A204.1 (cell line): ENCODE data around the gene USP36.
"Not testable (repeated sequence)": the region's sequence is repeated elsewhere in the genome, so short reads cannot be mapped to it uniquely, and the experiment has no call there.

Experiments
- FAIRE-seq: peaks from 2 replicates; lab custom pipeline; 2012; peaks lifted over from hg19 to GRCh38; lab: Jason Lieb, UNC

The USP36 gene

DNA sequence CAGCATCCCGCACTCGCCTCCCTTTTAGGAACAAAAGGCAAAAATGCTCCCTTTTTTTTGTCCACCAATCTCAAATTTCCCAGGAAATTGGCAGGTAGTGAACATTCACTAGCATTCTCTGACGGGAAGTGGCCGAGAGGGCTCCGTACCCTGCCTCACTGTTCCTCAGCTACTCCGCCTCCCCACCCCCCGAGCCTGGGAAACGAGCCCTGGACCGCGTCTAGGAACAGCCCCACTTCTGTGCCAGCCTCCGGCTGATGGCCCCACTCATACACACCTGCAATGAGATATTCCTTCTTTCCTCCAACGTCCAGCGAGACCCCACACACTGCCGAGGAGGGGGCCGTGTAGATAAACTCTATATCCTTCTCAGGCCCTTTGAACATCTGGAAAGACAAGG, 30.0 kb upstream of the USP36 start:
- no peak for FAIRE-seq

GRCh38 chr17:78868391-78868790, 27.8 kb upstream of the USP36 start:
- FAIRE-seq: no peak

- not testable (repeated sequence) for FAIRE-seq
These were observed 26.4 kb upstream of the USP36 start for GRCh38 chr17:78867046-78867445.

- FAIRE-seq: peak; percentile 51
These were observed 25.2 kb upstream of the USP36 start for GRCh38 chr17:78865682-78866390.

DNA sequence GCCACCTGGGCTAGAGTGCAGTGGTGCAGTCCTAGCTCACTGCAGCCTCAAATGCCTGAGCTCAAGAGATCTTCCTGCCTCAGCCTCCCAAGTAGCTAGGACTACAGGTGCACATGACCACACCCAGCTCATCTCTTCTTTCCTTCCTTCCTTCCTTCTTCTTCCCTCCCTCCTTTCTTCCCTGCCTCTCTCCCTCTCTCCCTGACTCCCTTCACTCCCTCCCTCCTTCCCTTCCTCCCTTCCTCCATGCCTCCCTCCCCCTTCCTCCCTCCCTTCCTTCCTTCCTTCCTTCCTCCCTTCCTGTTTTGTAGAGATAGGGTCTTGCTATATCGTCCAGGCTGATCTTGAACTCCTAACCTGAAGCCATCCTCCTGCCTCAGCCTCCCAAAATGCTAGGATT, 23.5 kb upstream of the USP36 start:
- FAIRE-seq: no peak

- no peak for FAIRE-seq
These were observed 21.7 kb upstream of the USP36 start for GRCh38 chr17:78862073-78863023.

DNA sequence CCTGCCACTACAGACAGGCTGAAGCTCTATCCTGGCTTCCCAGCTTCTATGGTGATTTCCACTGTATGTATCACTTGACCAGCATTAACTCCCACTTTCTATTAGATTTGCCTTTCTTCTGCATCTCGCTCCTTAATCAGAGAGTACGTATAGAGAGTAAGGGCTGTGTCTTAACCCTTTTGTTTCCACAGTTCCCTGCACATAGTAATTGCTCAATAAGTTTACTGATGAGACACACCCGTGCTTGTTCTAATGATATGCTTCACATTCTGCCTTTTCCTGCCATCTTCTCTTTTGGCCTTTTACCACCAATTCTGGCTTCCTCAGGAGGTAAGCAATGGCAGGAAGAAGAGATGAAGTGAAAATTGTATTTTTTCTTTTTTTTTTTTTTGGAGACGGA, 20.6 kb upstream of the USP36 start:
- FAIRE-seq: no peak

- no peak for FAIRE-seq
These were observed 18.4 kb upstream of the USP36 start for GRCh38 chr17:78859051-78859450.

DNA sequence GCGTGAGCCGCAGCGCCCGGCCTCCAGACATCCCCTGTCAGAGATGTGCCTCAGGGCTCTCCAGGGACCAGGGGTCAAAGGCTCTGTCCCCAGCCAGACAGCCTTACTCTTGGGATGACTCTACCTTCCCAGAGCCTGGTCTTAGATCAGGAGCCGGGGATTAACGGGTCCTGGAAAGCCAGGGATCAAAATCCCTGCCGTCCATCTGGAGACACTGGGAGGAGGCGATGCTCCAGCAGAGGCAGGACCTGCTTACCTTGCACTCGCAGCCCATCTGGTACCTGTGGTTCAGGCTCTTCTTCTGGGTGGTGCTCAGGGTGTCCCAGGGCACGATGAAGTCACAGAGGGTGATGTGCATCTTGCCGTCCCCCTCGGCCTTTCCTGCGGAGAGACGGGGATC, 16.7 kb upstream of the USP36 start:
- FAIRE-seq: no peak

DNA sequence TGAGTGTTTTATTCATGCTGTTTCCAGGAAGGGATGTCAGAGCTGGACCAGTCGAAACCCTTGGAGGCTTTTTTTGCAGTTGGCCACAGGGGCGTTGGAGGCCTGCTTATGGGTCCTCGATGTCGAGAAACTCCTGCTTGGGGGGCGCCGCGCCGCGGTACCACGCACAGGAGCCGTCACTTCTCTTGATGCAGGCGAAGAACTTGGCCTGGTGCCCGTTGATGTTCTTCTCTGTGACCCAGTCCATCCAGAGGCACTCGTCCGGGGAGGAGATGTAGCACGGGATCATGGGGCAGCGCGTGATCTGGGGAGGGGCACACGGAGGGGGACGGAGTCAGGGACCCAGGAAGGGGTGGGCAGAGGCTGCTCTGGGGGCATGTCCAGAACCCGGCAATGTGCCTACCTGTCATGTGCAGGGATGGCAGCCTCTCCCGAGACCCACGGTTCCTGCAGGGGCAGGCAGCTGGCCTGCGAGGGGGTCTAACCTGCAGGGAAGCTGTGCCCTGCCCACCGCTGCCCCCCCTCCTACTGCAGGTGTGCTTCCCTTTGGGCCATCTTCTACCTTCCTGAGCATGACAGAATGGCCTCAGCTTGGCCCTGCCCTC, 15.0 kb upstream of the USP36 start:
- no peak for FAIRE-seq

DNA sequence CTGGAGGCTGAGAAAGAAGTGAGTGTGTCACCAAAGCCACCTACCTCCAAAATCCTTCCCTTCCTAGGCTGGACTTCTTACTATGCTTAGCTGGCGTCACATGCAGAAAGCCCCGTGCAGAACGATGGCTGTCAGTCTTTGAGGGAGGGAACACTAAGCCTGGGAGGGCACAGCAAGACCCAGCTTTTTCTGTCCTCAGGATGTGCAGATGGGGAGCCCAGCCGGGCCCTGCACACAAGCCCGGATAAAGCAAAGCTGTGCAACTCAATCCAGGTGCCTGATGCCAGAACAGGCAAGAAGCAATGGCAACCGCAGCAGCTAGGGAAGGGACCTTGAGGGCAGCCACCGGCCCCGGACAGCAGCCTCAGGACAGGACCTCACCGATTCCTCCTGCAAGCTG, 13.9 kb upstream of the USP36 start:
- FAIRE-seq: no peak

DNA sequence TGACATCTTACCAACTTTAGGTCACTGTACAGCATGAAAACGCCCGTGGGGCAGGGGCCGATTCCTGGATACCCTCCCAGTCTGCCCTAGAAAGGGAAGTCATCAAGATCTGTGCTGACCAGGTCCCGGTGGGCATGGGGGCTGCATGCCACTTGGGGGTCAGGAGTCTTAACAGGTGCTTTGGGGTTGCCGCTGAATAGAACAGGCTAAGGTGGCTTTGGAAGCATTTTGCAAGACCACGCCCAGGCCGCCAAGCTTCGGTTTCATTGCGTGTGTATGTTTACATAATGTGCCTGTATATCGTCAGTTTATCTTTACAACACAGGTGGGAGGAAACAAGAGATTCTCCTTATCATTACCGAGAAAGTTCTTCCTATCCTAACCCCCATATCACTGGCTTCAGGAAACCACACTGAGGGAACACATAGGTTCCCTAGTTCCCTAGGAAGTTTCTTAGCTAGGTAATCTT, 13.3 kb upstream of the USP36 start:
- no peak for FAIRE-seq

DNA sequence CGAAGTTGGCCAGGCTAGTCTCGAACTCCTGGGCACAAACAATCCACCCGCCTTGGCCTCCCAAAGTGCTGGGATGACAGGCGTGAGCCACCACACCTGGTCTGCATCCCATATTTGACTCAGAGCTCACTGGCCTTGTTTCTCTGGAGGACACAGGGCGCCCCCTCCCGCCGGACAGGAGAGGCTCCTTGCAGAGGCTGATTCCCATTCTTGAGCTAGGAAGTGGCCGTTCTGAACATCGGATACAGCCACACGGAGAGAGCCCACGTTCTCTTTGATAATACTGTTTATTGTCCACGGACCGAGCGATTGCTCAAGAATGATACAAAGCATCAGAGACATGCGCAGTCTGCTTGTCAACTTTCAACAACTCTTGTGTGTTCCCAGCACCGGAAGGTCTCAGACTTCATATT, 12.1 kb upstream of the USP36 start:
- no peak for FAIRE-seq

- FAIRE-seq: no peak
These were observed 8.4 kb upstream of the USP36 start for GRCh38 chr17:78849026-78849425.

DNA sequence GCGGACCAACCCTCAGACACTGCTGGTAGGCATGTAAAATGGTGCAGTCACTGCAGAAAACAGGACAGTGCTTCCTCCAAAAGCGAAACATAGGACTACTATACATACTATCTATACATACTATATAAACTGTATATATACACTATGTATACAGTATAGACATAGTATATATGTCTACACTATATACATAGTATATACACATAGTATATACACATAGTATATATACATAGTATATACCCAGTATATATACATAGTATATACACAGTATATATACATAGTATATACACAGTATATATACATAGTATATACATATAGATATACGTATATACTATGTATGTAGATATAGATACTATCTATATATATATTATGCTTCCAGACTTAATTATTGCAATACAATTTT, 6.4 kb upstream of the USP36 start:
- FAIRE-seq: peak; percentile 81

DNA sequence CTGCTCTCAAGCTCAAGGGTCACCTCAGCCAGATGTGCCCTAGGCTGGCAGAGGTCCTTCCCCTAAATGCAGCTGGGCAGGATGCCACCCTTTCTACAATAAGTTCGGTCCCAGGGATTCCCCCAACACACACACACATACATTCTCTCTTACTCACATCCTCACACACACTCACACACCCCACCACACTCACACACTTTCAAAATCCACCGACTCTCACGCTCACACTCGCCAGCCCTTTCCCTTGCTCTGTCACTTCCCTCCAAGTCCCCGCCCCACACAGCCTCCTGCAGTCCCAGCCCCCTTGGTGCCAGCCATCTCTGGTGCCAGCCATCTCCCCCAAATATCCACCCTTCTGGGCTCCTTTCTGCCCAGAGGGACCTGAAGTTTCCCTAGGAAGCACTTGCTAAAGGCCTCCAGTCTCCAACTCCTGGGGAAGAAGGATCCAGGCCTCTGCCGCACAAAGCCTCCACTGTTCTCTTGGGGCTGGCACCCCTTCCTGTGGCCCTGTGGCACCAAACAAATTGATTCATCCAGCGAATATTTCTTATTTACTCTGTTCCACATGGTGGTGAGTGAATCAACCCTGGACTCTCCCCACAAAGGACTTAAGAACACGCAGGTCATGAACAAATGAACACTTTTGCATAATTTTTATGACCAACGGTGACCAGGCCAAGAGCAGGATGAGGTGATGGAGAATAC, 3.8 kb upstream of the USP36 start:
- no peak for FAIRE-seq

- no peak for FAIRE-seq
These were observed 2.4 kb upstream of the USP36 start for GRCh38 chr17:78842881-78843565.

- FAIRE-seq: no peak
These were observed 159 bp downstream of the USP36 start for GRCh38 chr17:78840530-78840779.

GRCh38 chr17:78839762-78840529, 668 bp downstream of the USP36 start:
- no peak for FAIRE-seq

- no peak for FAIRE-seq
These were observed 1.3 kb downstream of the USP36 start for GRCh38 chr17:78839235-78839761.

- FAIRE-seq: no peak
These were observed 2.0 kb downstream of the USP36 start for GRCh38 chr17:78838574-78839005.
